Large intestine (tissue), 3 donors: ENCODE results near the gene KIAA0232. TPM values are rescaled to one million over a fixed set of nuclear protein-coding genes. Genes with fewer than 3 reads are reported as not detected.

Source experiments
- DNase-seq, 2 donors: peaks; one replicate each; pipeline versions ENCODE4 v3.0.0 to v3.0.0-alpha.2; 2013
- H3K27ac ChIP-seq: one replicate; pipeline ENCODE4 v1.5.1; 2013; ENCODE audit warnings: low read length
- H3K27me3 ChIP-seq: 2 replicates; pipeline ENCODE4 v1.6.1; 2013; ENCODE audit warnings: low read length; ENCODE audit not compliant: control insufficient read depth, insufficient read depth
- H3K36me3 ChIP-seq: 2 replicates; pipeline ENCODE4 v1.6.1; 2013; ENCODE audit warnings: low read length; ENCODE audit not compliant: control insufficient read depth, insufficient read depth
- H3K4me1 ChIP-seq: one replicate; pipeline ENCODE4 v1.6.1; 2013; ENCODE audit warnings: low read length; ENCODE audit not compliant: control insufficient read depth, insufficient read depth
- H3K4me3 ChIP-seq: one replicate; pipeline ENCODE4 v1.5.1; 2013; ENCODE audit warnings: low read length
- H3K9me3 ChIP-seq: one replicate; pipeline ENCODE4 v1.6.1; 2013; ENCODE audit warnings: mild to moderate bottlenecking, low read depth, low read length, moderate library complexity; ENCODE audit not compliant: control insufficient read depth
- WGBS: methylation state at CpG from one replicate; pipeline ENCODE4 v1.1.5; 2013; ENCODE audit warnings: low lambda C conversion rate; ENCODE audit not compliant: insufficient coverage; 5-methylcytosine and 5-hydroxymethylcytosine counted together
- polyA plus RNA-seq: library from polyadenylated mRNA; unstranded; fragments of 120-200 nt; gene quantifications from one replicate; pipeline ENCODE4 v1.2.1, GENCODE V29; 2013

The KIAA0232 gene
- polyA plus RNA-seq, 1 donor, result 23.5 TPM

- DNase-seq, result peak; percentile 78 to 88
- Histone ChIP-seq H3K4me3 (no peak overlapping the region), H3K36me3 (no peaks in the 10 kb centered on the region), H3K27ac (peak overlapping the region; percentile 70), H3K27me3 (no peaks in the 10 kb centered on the region), H3K4me1 (peaks cover 43% of the 10 kb centered on the region), H3K9me3 (no peaks in the 10 kb centered on the region)
- 33% methylated on average over 1 of the region's 11 CpGs for WGBS
Measured at GRCh38 chr4:6747294-6748051, 35.1 kb upstream of the KIAA0232 start.

DNA sequence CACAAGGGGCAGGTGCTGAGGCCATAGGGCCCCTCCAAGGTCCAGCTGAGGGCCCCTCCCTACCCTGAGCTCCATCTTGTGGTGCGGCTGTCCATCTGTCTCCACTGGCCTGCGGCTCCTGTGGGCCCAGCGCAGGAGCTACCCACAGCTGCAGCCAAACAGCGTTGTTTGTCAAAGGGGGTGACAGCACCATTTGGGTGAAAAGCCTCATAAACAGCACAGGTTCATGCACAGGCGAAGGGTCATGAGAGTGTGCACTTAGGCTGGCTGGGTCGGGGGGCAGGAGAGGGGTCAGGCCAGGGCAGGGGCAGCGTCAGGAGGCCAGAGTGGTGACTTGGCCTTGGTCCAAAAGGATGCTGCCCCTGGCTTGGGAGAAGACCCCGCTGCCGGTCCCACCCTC lies 34.2 kb upstream of the KIAA0232 start:
- Histone ChIP-seq H3K9me3 (no peaks in the 10 kb centered on the region), H3K27ac (no peak overlapping the region), H3K4me1 (peaks cover 49% of the 10 kb centered on the region), H3K4me3 (no peak overlapping the region), H3K27me3 (no peaks in the 10 kb centered on the region), H3K36me3 (no peaks in the 10 kb centered on the region)
- WGBS, result no CpG with 5 or more reads among the region's 9 CpGs
- no peak for DNase-seq

- H3K27ac ChIP-seq, result peak overlapping the region; percentile 81
- DNase-seq, result peak; percentile 94 to 97
- H3K27me3 ChIP-seq, result no peaks in the 10 kb centered on the region
- peaks cover 49% of the 10 kb centered on the region for H3K4me1 ChIP-seq
- no peaks in the 10 kb centered on the region for H3K9me3 ChIP-seq
- no peak overlapping the region for H3K4me3 ChIP-seq
- H3K36me3 ChIP-seq, result no peaks in the 10 kb centered on the region
- no CpG with 5 or more reads among the region's 25 CpGs for WGBS
Measured at GRCh38 chr4:6749340-6750171, 33.0 kb upstream of the KIAA0232 start.

DNA sequence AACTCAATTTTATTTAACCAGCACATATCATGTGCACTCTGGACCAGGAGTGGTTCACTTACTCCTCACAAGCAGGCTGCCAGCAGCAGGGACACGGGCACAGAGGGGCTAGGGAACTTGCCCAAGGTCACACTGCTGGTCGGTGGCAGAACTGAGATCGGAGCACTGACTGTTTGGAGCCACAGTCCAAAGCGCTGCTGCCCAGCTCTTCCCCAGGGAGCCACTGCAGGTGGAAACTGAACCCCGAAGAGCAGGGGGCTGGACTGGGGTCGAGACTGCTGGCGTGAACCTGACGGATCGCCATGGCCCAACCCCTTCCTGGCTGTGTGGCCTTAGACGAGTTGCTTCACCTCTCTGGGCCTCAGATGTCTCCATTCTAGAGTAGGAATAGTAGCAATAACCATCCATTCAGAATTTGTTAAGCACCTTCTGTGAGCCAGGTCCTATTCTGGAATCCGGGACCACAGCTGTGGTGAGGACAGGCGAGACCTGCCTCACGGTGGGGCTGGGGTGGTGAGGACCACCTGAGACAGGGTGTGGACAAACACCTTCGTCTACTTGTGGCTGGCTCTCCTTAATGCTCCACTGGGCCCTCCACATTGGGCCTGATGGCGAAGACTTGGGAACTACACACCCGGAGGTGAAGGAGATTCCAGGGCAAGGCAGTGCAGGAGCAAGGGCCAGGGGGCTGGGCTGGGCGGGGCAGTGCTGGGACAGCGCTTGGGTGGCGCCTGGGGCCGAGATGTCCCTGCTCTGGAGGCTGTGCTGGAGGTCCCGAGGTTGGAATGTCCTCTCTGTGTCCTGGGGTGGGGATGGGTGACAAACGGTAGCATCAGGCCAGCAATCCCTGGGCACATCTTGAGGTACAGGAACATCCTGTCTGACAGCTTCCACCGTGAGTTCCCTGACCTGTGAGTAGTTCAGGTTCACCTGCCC lies 32.0 kb upstream of the KIAA0232 start:
- peak in 1 of 2 donors; percentile 65 for DNase-seq
- Histone ChIP-seq H3K36me3 (no peaks in the 10 kb centered on the region), H3K27ac (peak overlapping the region; percentile 81), H3K27me3 (no peaks in the 10 kb centered on the region), H3K4me3 (no peak overlapping the region), H3K9me3 (no peaks in the 10 kb centered on the region), H3K4me1 (peaks cover 49% of the 10 kb centered on the region)
- WGBS, result no CpG with 5 or more reads among the region's 23 CpGs

DNA sequence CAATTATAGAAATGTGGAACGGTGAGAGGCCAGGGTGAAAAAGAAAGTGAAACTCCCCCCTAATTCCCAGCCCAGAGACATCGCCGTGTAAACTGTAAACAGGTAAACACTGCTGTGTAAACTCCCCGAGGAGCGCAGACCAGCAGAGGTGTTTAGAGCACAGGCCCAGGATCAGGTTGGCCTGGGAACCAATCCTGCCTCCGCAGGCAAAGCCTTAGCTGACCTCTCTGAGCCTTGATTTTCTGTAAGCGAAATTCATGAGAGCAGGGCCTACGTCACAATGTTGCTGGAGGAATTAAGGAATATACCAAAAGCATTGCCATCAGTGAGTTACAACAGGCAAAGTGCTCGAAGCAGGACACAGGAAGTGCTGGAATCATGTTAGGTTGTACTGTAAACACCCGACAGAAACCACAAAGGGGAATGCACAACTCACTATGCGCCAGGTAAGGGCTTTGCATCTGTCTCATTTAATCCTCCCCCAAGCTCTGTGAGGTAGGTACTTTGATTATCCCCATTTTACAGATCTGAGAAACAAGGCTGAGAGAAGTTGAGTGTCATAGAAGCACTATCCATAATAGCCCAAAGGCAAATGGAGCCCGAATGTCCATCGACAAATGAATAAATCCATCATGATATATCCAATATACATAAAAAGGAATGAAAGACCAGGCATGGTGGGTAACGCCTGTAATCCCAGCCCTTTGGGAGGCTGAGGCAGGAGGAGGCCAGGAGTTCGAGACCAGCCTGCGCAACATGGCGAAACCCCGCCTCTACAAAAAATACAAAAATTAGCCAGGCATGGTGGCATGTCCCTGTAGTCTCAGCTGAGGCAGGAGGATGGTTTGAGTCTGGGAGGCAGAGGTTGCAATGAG lies 30.7 kb upstream of the KIAA0232 start:
- H3K4me1 ChIP-seq, result peaks cover 49% of the 10 kb centered on the region
- H3K9me3 ChIP-seq, result no peaks in the 10 kb centered on the region
- H3K27ac ChIP-seq, result no peak overlapping the region
- peak in 1 of 2 donors; percentile 35 for DNase-seq
- no peaks in the 10 kb centered on the region for H3K27me3 ChIP-seq
- no CpG with 5 or more reads among the region's 18 CpGs for WGBS
- no peak overlapping the region for H3K4me3 ChIP-seq
- H3K36me3 ChIP-seq, result no peaks in the 10 kb centered on the region

DNA sequence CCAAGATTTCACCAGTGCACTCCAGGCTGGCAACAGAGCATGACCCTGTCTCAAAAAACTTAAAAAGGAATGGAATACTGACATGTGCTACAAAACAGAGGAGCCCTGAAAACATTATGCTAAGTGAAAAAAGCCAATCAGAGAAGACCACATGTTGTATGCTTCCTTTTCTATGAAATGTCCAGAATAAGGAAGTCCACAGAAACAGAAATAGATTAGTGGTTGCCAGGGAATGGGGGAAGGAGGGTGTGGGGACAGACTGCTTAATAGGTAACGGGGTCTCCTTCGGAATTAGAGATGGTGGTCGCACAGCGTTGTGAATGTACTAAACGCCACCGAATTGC lies 30.1 kb upstream of the KIAA0232 start:
- no peak for DNase-seq
- no peak overlapping the region for H3K27ac ChIP-seq
- H3K27me3 ChIP-seq, result no peaks in the 10 kb centered on the region
- WGBS, result 90% methylated on average over 2 of the region's 6 CpGs
- H3K4me1 ChIP-seq, result peaks cover 42% of the 10 kb centered on the region
- H3K4me3 ChIP-seq, result no peak overlapping the region
- no peaks in the 10 kb centered on the region for H3K9me3 ChIP-seq
- no peaks in the 10 kb centered on the region for H3K36me3 ChIP-seq

DNA sequence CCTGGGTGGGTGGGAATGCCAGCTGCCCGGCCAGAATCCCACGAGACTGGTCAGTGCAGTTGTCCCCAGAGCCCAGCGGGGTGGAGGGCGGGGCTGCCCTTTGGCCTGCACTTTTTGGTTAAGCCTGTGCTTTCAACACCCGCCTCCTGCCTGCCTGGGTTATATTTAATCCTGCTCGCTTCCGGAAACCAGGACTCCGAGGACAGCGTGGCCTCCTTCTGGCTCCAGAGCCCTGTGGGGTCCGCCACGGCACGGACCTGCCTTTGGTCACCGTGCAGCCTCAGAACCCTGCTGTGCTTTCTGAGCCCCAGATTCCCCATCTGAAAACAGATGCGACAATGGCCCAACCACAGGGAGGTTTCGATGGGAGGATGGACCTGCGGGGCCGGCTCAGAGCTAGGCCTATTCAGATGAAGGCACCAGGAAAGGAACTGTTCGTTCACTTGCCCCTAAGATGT lies 29.4 kb upstream of the KIAA0232 start:
- Histone ChIP-seq H3K9me3 (no peaks in the 10 kb centered on the region), H3K27me3 (no peaks in the 10 kb centered on the region), H3K4me3 (no peak overlapping the region), H3K4me1 (peaks cover 36% of the 10 kb centered on the region), H3K27ac (no peak overlapping the region), H3K36me3 (no peaks in the 10 kb centered on the region)
- DNase-seq, result no peak
- WGBS, result no CpG with 5 or more reads among the region's 18 CpGs

DNA sequence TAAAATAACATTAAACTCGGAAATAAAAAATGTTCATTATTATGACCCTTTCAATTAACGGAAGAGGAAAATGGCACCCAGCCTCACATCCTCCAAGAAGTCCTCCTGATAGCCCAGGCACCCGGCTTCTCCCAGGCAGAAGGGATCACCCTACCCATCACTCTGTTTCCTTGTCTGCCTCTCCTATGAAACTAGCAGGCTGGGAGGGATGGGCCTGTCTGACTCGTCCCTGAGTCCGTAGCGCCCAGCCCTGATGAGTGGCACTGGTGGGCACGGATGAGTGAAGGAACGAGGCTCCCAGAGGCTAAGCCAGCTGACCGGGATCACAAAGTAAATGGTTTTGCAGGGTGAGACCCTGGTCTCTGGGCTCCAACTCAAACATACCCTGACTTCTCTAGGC lies 28.6 kb upstream of the KIAA0232 start:
- H3K27me3 ChIP-seq, result no peaks in the 10 kb centered on the region
- 95% methylated on average over 2 of the region's 9 CpGs for WGBS
- no peaks in the 10 kb centered on the region for H3K36me3 ChIP-seq
- no peak overlapping the region for H3K4me3 ChIP-seq
- no peak for DNase-seq
- H3K4me1 ChIP-seq, result peaks cover 28% of the 10 kb centered on the region
- H3K9me3 ChIP-seq, result no peaks in the 10 kb centered on the region
- no peak overlapping the region for H3K27ac ChIP-seq

DNA sequence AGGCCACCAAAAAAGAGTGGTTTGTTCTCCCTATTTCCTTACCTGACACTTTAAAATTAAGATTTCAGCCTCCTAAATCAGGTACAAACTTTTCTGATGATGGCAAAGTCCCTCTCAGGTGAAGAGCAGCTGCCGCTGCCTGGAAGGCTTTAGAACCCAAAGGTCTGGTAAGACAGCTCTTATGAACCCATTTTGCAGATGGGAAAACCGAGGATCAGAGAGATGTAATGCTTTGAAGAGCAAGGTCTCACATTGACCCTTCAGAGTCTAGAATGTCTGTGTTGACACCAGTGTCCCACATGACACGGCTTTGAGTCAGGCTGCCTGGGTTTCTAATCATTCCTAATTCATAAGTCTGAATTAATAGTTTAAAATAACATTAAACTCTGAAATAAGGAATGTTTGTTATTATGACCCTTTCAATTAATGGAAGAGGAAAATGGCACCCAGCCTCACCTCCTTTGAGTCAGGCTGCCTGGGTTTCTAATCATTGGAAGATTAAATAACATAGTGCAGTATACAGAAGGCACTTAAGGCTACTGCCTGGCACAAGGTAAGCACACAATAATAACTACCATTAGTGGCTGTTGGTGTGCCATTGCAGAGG lies 27.9 kb upstream of the KIAA0232 start:
- Histone ChIP-seq H3K27ac (no peak overlapping the region), H3K4me3 (no peak overlapping the region), H3K4me1 (peaks cover 22% of the 10 kb centered on the region), H3K9me3 (no peaks in the 10 kb centered on the region), H3K36me3 (no peaks in the 10 kb centered on the region), H3K27me3 (no peaks in the 10 kb centered on the region)
- WGBS, result no CpG with 5 or more reads among the region's 3 CpGs
- DNase-seq, result no peak
